Gastroesophageal sphincter (tissue), 4 donors: ENCODE results near the gene TUFM. TPM values are rescaled to one million over a fixed set of nuclear protein-coding genes. Genes with fewer than 3 reads are reported as not detected.
"Not testable (repeated sequence)": the region's sequence is repeated elsewhere in the genome, so short reads cannot be mapped to it uniquely, and the experiment has no call there.

ENCODE experiments used
- ATAC-seq: fragments of 150-250 bp; one replicate; pipeline ENCODE4 v1.9.1; 2016; ENCODE audit warnings: mild to moderate bottlenecking, moderate library complexity
- H3K27ac ChIP-seq, 4 donors: fragments of 200-600 bp; sonication (generic) in 3 of 4; 1 replicate in 3 of 4; 2 replicates in 1 of 4; pipeline ENCODE4 v1.5.1; 2016 to 2019
- H3K27me3 ChIP-seq: fragments of 200-600 bp; sonication (generic); one replicate; pipeline ENCODE4 v1.5.1; 2019
- H3K36me3 ChIP-seq, 2 donors: fragments of 200-600 bp; sonication (generic); one replicate each; pipeline ENCODE4 v1.5.1; 2019; ENCODE audit warnings: control low read depth in 1 of 2
- H3K4me1 ChIP-seq, 3 donors: fragments of 200-600 bp; sonication (generic); 1 replicate in 2 of 3; 2 replicates in 1 of 3; pipeline ENCODE4 v1.5.1; 2016 to 2019; ENCODE audit warnings: control low read depth in 2 of 3
- H3K4me3 ChIP-seq, 2 donors: fragments of 200-600 bp; sonication (generic); one replicate each; pipeline ENCODE4 v1.5.1; 2019; ENCODE audit warnings: mild to moderate bottlenecking in 1 of 2, moderate library complexity in 1 of 2
- H3K9me3 ChIP-seq, 3 donors: fragments of 200-600 bp; sonication (generic); one replicate each; pipeline ENCODE4 v1.5.1; 2017 to 2019; ENCODE audit warnings: control low read depth in 2 of 3
- EP300 ChIP-seq: sonication (generic); formaldehyde crosslinking; IDR thresholded peaks from one replicate; pipeline ENCODE4 v1.6.1; 2017; ENCODE audit warnings: antibody characterized with exemption, mild to moderate bottlenecking
- POLR2A ChIP-seq, 2 donors: fragments of 450-650 bp; IDR thresholded peaks; one replicate each; pipeline ENCODE4 v1.6.1; 2017; ENCODE audit warnings: antibody characterized with exemption in 2 of 2, mild to moderate bottlenecking in 2 of 2, moderate library complexity in 1 of 2
- POLR2AphosphoS5 ChIP-seq: sonication (generic); formaldehyde crosslinking; IDR thresholded peaks from one replicate; pipeline ENCODE4 v1.6.1; 2017; ENCODE audit warnings: antibody characterized with exemption
- WGBS, 2 donors: methylation state at CpG; one replicate each; pipeline ENCODE4 v1.1.5; 2018; ENCODE audit warnings: low coverage in 1 of 2; 5-methylcytosine and 5-hydroxymethylcytosine counted together
- total RNA-seq, 4 donors: library from RNA; depleted of rRNA; stranded (reverse); fragments of >200 nt; gene quantifications; one replicate each; pipeline ENCODE4 v1.1.0, GENCODE V29; 2016
- TF ChIP-seq, protein P1 (sequence below), 4 experiments: fragments of 200-600 bp in 2 of 4; fragments of 450-650 bp in 2 of 4; sonication (generic) in 1 of 4; IDR thresholded peaks; one replicate each; pipeline ENCODE4 v1.5.1; 2017 to 2019; ENCODE audit warnings: antibody characterized with exemption in 4 of 4, mild to moderate bottlenecking in 2 of 4, moderate library complexity in 2 of 4

The TUFM gene
- total RNA-seq, 4 donors from 2014 or later = 72.2 to 91.9 (median 85.3) TPM

DNA sequence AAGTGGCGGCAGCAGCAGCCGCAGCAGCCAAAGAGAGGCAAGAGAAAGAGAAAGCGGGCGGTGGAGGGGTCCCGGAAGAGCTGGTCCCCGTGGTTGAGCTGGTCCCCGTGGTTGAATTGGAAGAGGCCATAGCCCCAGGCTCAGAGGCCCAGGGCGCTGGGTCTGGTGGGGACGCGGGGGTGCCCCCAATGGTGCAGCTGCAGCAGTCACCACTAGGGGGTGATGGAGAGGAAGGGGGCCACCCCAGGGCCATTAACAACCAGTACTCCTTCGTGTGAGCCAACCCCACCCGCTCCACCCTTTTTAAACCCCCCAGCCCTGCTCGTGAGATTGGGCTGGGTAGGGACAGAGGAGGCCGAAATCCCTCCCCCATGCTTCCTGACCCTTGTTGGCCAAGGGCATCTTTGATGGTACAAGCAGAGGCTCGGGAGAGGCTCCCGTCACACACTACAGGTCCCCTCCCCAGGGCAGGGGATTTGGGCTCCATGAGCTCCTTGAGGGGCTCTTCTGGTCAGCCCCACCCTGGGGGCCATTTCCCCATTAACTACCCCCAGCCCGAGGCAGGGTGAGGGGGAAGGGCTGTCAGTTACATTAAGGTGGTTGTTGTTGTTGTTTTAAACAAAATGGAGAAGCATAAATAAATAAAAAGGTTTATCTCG is 27.5 kb upstream of the TUFM start:
- ATAC-seq = no peak

DNA sequence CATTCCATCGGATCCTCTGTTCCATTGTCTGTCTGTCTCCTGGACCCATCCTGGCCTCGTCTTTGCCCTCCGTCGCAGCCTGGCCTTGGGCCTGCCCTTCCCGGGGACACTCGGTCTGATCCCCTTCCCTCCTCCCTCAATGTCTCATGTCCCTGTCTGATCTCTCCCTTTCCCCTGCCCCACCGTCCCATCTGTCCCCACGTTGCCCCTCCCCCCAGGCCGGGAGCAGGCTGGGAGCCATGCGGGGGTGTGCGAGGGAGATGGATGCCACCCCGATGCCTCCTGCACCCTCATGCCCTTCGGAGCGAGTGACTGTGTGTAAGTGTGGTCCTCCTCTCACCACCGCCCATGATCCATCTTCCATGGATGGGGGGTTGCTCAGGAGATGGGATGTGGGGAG is 26.8 kb upstream of the TUFM start:
- Histone ChIP-seq H3K27ac (no peak overlapping the region), H3K4me1 (no peaks in the 10 kb centered on the region), H3K27me3 (no peaks in the 10 kb centered on the region), H3K36me3 (peaks cover 0 to 69% of the 10 kb centered on the region in 2 donors), H3K9me3 (no peaks in the 10 kb centered on the region), H3K4me3 (no peak overlapping the region)
- TF ChIP-seq, protein P1, sequence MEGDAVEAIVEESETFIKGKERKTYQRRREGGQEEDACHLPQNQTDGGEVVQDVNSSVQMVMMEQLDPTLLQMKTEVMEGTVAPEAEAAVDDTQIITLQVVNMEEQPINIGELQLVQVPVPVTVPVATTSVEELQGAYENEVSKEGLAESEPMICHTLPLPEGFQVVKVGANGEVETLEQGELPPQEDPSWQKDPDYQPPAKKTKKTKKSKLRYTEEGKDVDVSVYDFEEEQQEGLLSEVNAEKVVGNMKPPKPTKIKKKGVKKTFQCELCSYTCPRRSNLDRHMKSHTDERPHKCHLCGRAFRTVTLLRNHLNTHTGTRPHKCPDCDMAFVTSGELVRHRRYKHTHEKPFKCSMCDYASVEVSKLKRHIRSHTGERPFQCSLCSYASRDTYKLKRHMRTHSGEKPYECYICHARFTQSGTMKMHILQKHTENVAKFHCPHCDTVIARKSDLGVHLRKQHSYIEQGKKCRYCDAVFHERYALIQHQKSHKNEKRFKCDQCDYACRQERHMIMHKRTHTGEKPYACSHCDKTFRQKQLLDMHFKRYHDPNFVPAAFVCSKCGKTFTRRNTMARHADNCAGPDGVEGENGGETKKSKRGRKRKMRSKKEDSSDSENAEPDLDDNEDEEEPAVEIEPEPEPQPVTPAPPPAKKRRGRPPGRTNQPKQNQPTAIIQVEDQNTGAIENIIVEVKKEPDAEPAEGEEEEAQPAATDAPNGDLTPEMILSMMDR (IDR thresholded peaks at IDR 0.05) = no peak
- TF ChIP-seq POLR2A (IDR thresholded peaks at IDR 0.05) = no peak
- no peak for TF ChIP-seq POLR2AphosphoS5
- no peak for TF ChIP-seq EP300
- ATAC-seq = no peak
- 50 to 93% methylated on average over 1 to 5 of the region's 15 CpGs for WGBS, 2 donors

More for the DNA sequence above, 27.5 kb upstream of the TUFM start:
- TF ChIP-seq, protein P1 (IDR thresholded peaks at IDR 0.05) = peak in 3 of 4 experiments; percentile 48 to 72 (median 52)
- TF ChIP-seq POLR2A (IDR thresholded peaks at IDR 0.05) (no peak), EP300 (no peak), POLR2AphosphoS5 (no peak)
- Histone ChIP-seq H3K4me3 (no peak overlapping the region), H3K9me3 (no peaks in the 10 kb centered on the region), H3K36me3 (peaks cover 0 to 62% of the 10 kb centered on the region in 2 donors), H3K4me1 (no peaks in the 10 kb centered on the region), H3K27me3 (no peaks in the 10 kb centered on the region), H3K27ac (no peak overlapping the region)
- 49 to 71% methylated on average over 1 to 2 of the region's 18 CpGs for WGBS, 2 donors

DNA sequence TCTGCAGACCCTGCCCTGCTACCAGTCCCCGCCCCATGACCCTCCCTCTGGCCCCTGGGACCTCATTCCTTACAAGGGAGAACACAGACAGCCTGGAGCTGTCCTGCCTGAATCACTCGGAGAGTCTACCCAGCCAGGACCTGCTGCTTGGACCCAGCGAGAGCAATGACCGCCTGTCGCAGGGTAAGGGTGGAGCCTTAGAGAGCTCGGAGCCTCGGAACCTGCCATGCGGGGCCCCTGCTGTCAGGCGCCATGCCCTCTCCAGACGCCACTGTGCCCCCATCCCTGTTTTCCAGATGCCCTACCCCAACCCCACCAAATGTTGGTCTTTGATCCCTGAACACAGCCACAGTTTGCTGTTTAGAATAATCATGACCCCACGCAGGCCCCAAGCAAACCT is 23.1 kb upstream of the TUFM start:
- Histone ChIP-seq H3K4me1 (peaks cover 0 to 27% (median 12%) of the 10 kb centered on the region in 3 donors), H3K9me3 (no peaks in the 10 kb centered on the region), H3K36me3 (peaks cover 0 to 84% of the 10 kb centered on the region in 2 donors), H3K4me3 (no peak overlapping the region), H3K27ac (no peak overlapping the region), H3K27me3 (no peaks in the 10 kb centered on the region)
- WGBS, 2 donors = 80 to 93% methylated on average over 1 to 5 of the region's 11 CpGs
- ATAC-seq = no peak
- TF ChIP-seq EP300 (no peak), POLR2A (IDR thresholded peaks at IDR 0.05) (no peak), POLR2AphosphoS5 (no peak)
- TF ChIP-seq, protein P1 (IDR thresholded peaks at IDR 0.05) = no peak

DNA sequence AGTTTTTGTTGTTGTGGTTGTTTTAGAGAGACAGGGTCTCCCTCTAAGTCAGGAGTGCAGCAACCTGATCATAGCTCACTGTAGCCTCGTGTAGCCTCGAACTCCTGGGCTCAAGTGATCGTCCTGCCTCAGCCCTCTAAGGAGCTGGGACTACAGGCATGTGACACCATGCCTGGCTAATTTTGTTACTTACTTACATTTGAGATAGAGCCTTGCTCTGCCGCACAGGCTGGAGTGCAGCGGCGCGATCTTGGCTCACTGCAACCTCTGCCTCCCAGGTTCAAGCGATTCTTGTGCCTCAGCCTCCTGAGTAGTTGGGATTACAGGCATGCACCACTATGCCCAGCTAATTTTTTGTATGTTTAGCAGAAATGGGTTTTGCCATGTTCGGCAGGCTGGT is 21.5 kb upstream of the TUFM start:
- H3K27me3 ChIP-seq, ATAC-seq, H3K9me3 ChIP-seq, H3K4me3 ChIP-seq, H3K27ac ChIP-seq: not testable (repeated sequence)
- Histone ChIP-seq H3K4me1 (peaks cover 0 to 34% (median 12%) of the 10 kb centered on the region in 3 donors), H3K36me3 (peaks cover 0 to 68% of the 10 kb centered on the region in 2 donors)
- 94 to 100% methylated on average over 2 to 4 of the region's 9 CpGs for WGBS, 2 donors

DNA sequence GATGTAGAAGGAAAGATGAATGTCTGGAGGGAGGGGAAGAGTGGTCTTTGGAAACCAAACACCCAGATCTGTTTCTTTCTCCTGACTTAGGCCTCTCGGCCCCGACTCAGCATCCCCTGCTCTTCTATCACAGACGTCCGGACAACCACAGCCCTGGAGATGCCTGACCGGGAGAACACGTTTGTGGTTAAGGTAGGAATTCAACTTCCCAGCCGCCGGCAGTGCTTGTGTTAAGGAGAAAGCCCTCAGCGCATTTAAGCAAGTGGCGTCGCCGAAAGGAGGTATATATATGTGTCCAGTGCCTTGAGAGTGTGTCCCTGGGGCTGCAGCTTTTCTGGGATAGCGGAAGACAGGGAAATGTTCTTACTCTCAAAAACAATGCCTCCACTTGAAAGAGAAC is 21.1 kb upstream of the TUFM start:
- H3K4me1 ChIP-seq = peaks cover 0 to 38% (median 12%) of the 10 kb centered on the region in 3 donors
- H3K27ac ChIP-seq = no peak overlapping the region
- no peak for ATAC-seq
- no peaks in the 10 kb centered on the region for H3K9me3 ChIP-seq
- TF ChIP-seq EP300 (no peak), POLR2AphosphoS5 (no peak), POLR2A (IDR thresholded peaks at IDR 0.05) (no peak)
- TF ChIP-seq, protein P1 (IDR thresholded peaks at IDR 0.05) = no peak
- peaks cover 0 to 64% of the 10 kb centered on the region in 2 donors for H3K36me3 ChIP-seq
- 85% methylated on average over 8 to 12 of the region's 13 CpGs for WGBS, 2 donors
- H3K4me3 ChIP-seq = no peak overlapping the region
- H3K27me3 ChIP-seq = no peaks in the 10 kb centered on the region
